Neural cell (in vitro differentiated cells): Measurements from ENCODE around the gene PEX6.

Source experiments
- CTCF ChIP-seq: fragments of 450-650 bp; IDR thresholded peaks from 2 replicates; pipeline ENCODE4 v1.5.1; 2014; ENCODE audit warnings: antibody characterized with exemption, mild to moderate bottlenecking, moderate library complexity; ENCODE audit not compliant: poor library complexity, severe bottlenecking
- EP300 ChIP-seq: fragments of 450-650 bp; conservative IDR thresholded peaks from 2 replicates; pipeline ENCODE4 v1.6.1; 2014; ENCODE audit warnings: antibody characterized with exemption, mild to moderate bottlenecking, moderate library complexity; ENCODE audit not compliant: poor library complexity, severe bottlenecking
- EZH2 ChIP-seq: fragments of 200-600, 300-800 bp; shearing (Covaris generic), sonication (generic); IDR thresholded peaks from 2 replicates; pipeline ENCODE4 v1.6.1; 2014; ENCODE audit warnings: antibody characterized with exemption, low read length, borderline replicate concordance, mild to moderate bottlenecking; ENCODE audit not compliant: insufficient read depth, poor library complexity, severe bottlenecking
- MXI1 ChIP-seq: fragments of 450-650 bp; conservative IDR thresholded peaks from 2 replicates; pipeline ENCODE4 v1.6.1; 2014; ENCODE audit warnings: antibody characterized with exemption, mild to moderate bottlenecking; ENCODE audit not compliant: poor library complexity, severe bottlenecking

GRCh38 chr6:42921801-42922200, 57.2 kb downstream of the PEX6 start:
- TF ChIP-seq CTCF, result no peak
- no peak for TF ChIP-seq MXI1
- no peak for TF ChIP-seq EZH2
- TF ChIP-seq EP300, result no peak
